ENCODE data around the gene OVOL2.

The OVOL2 gene

DNA sequence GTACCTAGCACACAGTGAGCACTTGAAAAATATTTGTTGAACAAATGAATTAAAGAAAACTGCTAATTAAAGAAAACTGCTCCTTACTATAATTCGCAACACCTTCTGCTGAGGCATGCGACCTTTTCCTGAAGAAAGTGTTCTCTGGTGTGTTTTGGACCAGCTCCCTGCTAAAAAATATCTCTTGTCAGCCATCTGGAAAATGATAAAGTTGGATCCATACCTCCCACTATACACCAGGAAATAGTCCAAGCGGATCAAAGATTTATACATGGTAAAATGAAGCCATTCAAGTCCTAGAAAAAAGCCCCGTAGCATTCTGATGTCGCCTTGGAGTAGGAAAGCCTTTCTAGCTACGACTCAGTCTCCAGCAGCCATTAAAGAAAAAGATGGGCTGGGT, 43.3 kb downstream of the OVOL2 start:
- Histone ChIP-seq H3K27me3 (ENCODE audit: insufficient read depth, low read length) (peaks cover 7% of the 10 kb centered on the region; the same call in 1 of the 2 replicates), H3K4me1 (ENCODE audit: control insufficient read depth, insufficient read depth, low read length, unreplicated experiment) (no peaks in the 10 kb centered on the region), H3K79me2 (ENCODE audit: control insufficient read depth, insufficient read depth, low read length, unreplicated experiment) (no peaks in the 10 kb centered on the region), H3K27ac (ENCODE audit: low read depth, low read length) (no peak overlapping the region), H2AFZ (ENCODE audit: low read length, unreplicated experiment) (no peak overlapping the region), H3K36me3 (ENCODE audit: insufficient read depth, low read length) (no peaks in the 10 kb centered on the region), H3K4me3 (ENCODE audit: low read depth, low read length) (no peak overlapping the region)

DNA sequence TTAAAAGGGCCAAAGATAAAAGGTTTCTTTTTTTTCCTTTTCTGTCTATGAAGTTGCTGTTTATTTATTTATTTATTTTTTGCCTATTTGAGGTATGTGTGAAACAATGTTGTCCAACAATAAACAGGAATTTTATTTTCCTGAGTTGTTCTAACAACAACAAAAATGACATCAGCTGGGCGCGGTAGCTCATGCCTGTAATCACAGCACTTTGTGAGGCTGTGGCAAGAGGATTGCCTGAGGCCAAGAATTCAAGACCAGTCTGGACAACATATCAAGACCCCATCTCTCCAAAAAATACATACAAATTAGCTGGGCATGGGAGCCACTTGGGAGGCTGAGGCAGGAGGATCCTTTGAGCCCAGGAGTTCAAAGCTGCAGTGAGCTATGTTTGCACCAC, 44.8 kb downstream of the OVOL2 start:
- H3K36me3 ChIP-seq (ENCODE audit: insufficient read depth, low read length), result no peaks in the 10 kb centered on the region
- no peaks in the 10 kb centered on the region; the same call in 1 of the 2 replicates for H3K27me3 ChIP-seq (ENCODE audit: insufficient read depth, low read length)
- H3K4me1 ChIP-seq (ENCODE audit: control insufficient read depth, insufficient read depth, low read length, unreplicated experiment), result no peaks in the 10 kb centered on the region
- no peak overlapping the region for H2AFZ ChIP-seq (ENCODE audit: low read length, unreplicated experiment)
- no peak overlapping the region for H3K4me3 ChIP-seq (ENCODE audit: low read depth, low read length)
- H3K27ac ChIP-seq (ENCODE audit: low read depth, low read length), result no peak overlapping the region
- H3K79me2 ChIP-seq (ENCODE audit: control insufficient read depth, insufficient read depth, low read length, unreplicated experiment), result no peaks in the 10 kb centered on the region

DNA sequence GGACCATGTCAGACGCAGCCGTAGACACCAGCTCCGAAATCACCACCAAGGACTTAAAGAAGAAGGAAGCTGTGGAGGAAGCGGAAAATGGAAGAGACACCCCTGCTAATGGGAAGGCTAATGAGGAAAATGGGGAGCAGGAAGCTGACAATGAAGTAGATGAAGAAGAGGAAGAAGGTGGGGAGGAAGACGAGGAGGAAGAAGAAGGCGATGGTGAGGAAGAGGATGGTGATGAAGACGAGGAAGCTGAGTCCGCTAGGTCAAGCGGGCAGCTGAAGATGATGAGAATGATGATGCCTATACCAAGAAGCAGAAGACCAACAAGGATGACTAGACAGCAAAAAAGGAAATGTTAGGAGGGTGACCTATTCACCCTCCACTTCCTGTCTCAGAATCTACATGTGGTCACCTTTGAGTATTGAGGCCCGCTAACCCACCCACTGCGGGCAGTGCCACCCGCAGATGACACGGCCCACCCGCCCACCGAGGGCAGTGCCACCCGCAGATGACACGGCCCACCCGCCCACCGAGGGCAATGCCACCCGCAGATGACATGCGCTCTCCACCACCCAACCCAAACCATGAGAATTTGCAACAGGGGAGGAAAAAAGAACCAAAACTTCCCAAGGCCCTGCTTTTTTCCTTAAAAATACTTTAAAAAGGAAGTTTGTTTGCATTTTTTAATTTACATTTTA, 45.6 kb downstream of the OVOL2 start:
- H3K4me3 ChIP-seq (ENCODE audit: low read depth, low read length), result no peak overlapping the region
- no peak overlapping the region for H2AFZ ChIP-seq (ENCODE audit: low read length, unreplicated experiment)
- H3K36me3 ChIP-seq (ENCODE audit: insufficient read depth, low read length), result no peaks in the 10 kb centered on the region
- no peaks in the 10 kb centered on the region for H3K4me1 ChIP-seq (ENCODE audit: control insufficient read depth, insufficient read depth, low read length, unreplicated experiment)
- H3K27me3 ChIP-seq (ENCODE audit: insufficient read depth, low read length), result no peaks in the 10 kb centered on the region
- no peak overlapping the region for H3K27ac ChIP-seq (ENCODE audit: low read depth, low read length)
- no peaks in the 10 kb centered on the region for H3K79me2 ChIP-seq (ENCODE audit: control insufficient read depth, insufficient read depth, low read length, unreplicated experiment)

DNA sequence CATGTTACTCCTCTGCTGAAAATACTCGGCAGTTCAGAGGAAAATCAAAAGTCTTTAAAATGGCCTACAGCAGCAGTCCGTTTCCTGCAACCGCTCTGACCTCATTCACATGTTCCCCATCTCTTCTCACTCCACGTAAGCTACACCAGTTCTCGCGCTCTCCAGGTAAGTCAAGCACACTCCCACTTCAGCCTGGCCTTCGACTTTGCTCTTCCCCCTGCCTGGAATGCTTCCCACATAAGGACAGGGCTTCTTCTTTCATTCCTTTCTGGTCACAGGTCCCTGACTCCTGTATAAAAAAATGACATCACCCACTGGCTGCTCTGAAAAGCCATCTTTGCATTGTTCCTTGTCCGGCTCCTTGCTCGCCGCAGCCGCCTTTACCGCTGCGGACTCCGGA, 46.2 kb downstream of the OVOL2 start:
- no peak overlapping the region for H3K27ac ChIP-seq (ENCODE audit: low read depth, low read length)
- no peaks in the 10 kb centered on the region for H3K4me1 ChIP-seq (ENCODE audit: control insufficient read depth, insufficient read depth, low read length, unreplicated experiment)
- no peak overlapping the region for H3K4me3 ChIP-seq (ENCODE audit: low read depth, low read length)
- no peaks in the 10 kb centered on the region for H3K79me2 ChIP-seq (ENCODE audit: control insufficient read depth, insufficient read depth, low read length, unreplicated experiment)
- H3K27me3 ChIP-seq (ENCODE audit: insufficient read depth, low read length), result no peaks in the 10 kb centered on the region
- no peak overlapping the region for H2AFZ ChIP-seq (ENCODE audit: low read length, unreplicated experiment)
- no peaks in the 10 kb centered on the region for H3K36me3 ChIP-seq (ENCODE audit: insufficient read depth, low read length)

DNA sequence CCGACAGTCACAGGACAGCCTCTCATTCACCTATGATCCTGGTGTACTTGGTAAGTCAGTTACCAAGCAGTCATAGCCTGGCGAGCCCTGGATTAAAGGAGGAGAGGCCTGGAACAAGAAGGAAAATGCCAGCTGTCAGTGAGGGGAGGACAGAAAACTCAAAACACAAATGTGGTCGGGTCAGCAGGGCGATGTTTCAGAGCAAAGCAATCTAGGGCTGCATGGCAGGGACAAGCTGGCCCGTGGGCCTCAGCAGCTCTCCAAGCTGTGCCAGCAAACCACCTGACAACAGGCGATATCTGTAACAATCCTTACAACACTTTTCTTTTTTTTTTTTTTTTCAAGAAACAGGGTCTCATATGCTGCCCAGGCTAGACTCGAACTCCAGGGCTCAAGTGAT, 48.6 kb downstream of the OVOL2 start:
- H3K4me3 ChIP-seq (ENCODE audit: low read depth, low read length), result no peak overlapping the region
- H3K79me2 ChIP-seq (ENCODE audit: control insufficient read depth, insufficient read depth, low read length, unreplicated experiment), result no peaks in the 10 kb centered on the region
- no peaks in the 10 kb centered on the region for H3K27me3 ChIP-seq (ENCODE audit: insufficient read depth, low read length)
- no peaks in the 10 kb centered on the region for H3K36me3 ChIP-seq (ENCODE audit: insufficient read depth, low read length)
- no peak overlapping the region for H2AFZ ChIP-seq (ENCODE audit: low read length, unreplicated experiment)
- H3K27ac ChIP-seq (ENCODE audit: low read depth, low read length), result no peak overlapping the region
- no peaks in the 10 kb centered on the region for H3K4me1 ChIP-seq (ENCODE audit: control insufficient read depth, insufficient read depth, low read length, unreplicated experiment)

DNA sequence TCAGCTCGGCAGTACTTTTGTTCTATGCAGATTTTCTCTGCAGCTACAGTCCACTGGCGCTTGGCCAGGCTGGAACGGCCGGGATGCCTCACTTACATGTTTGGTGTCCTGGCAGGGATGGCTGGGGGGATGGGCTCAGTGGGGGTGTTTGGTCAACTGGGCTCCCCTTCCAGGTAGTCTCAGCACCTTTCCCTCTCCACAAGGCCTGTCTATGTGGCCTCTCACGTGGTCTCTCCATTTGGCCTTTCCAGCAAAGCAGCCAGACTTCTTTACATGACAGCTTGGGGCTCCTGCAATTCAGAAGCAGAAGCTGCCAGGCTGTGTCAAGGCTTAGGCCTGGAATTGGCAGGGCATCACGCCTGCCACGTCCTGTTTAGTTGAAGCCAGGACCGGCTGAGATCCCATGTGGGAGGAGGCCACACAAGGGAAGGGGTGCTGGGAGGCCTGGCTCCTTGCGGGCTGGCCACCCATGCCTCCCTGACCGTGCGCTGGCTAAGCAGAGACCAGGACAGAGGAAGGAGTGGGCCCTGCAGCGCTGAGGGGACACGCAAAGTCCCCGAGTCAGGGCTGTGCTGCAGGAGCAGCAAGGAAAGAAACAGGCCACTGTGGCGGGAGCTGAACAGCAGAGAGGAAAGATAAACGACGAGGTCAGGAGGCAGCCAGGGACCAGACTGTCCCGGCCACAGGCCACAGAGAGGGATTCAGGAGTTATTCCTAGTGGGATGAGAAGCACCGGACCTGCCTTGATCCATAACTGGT, 50.0 kb downstream of the OVOL2 start:
- H3K79me2 ChIP-seq (ENCODE audit: control insufficient read depth, insufficient read depth, low read length, unreplicated experiment), result no peaks in the 10 kb centered on the region
- H3K4me1 ChIP-seq (ENCODE audit: control insufficient read depth, insufficient read depth, low read length, unreplicated experiment), result no peaks in the 10 kb centered on the region
- H2AFZ ChIP-seq (ENCODE audit: low read length, unreplicated experiment), result no peak overlapping the region
- no peaks in the 10 kb centered on the region for H3K36me3 ChIP-seq (ENCODE audit: insufficient read depth, low read length)
- H3K27ac ChIP-seq (ENCODE audit: low read depth, low read length), result no peak overlapping the region
- no peak overlapping the region for H3K4me3 ChIP-seq (ENCODE audit: low read depth, low read length)
- no peaks in the 10 kb centered on the region for H3K27me3 ChIP-seq (ENCODE audit: insufficient read depth, low read length)

DNA sequence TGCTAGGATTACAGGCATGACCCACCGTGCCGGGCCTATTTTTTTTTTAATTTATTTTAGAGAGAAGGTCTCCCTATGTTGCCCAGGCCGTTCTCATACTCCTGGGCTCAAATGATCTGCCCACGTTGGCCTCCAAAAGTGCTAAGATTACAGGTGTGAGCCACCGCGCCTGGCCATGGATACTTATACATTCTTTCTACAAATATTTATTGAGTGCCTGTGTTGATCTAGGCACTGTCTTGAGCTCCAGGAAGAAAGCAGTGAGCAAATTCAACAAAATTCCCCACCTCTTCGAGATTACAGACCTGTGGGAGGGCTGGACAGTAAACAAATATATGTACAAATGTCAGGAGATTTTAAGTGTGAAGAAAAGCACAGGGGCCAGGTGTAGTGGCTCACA, 51.0 kb downstream of the OVOL2 start:
- Histone ChIP-seq H3K27me3 (ENCODE audit: insufficient read depth, low read length) (no peaks in the 10 kb centered on the region), H3K27ac (ENCODE audit: low read depth, low read length) (no peak overlapping the region), H2AFZ (ENCODE audit: low read length, unreplicated experiment) (no peak overlapping the region), H3K79me2 (ENCODE audit: control insufficient read depth, insufficient read depth, low read length, unreplicated experiment) (no peaks in the 10 kb centered on the region), H3K36me3 (ENCODE audit: insufficient read depth, low read length) (no peaks in the 10 kb centered on the region), H3K4me3 (ENCODE audit: low read depth, low read length) (no peak overlapping the region), H3K4me1 (ENCODE audit: control insufficient read depth, insufficient read depth, low read length, unreplicated experiment) (peaks cover 2% of the 10 kb centered on the region)

DNA sequence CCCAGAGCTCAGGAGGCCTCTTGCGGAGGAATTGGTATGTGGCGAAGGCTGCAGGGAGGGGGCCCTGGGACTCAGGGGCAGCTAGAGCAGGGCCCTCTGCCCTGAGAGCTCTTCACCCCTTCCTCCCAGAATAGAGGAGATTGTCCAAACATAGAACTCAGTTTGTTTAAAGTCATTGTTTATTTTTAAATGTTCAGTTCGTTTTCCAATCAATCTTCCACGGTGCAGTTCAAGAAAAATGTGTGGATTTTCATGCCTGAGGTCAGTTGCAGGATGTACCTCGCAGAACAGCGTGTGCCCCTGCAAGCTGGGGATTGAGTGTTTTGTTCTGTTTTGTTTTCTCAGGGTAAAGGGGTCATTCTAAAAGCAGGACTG, 51.7 kb downstream of the OVOL2 start:
- H3K27me3 ChIP-seq (ENCODE audit: insufficient read depth, low read length), result no peaks in the 10 kb centered on the region
- no peaks in the 10 kb centered on the region for H3K36me3 ChIP-seq (ENCODE audit: insufficient read depth, low read length)
- no peak overlapping the region for H3K4me3 ChIP-seq (ENCODE audit: low read depth, low read length)
- H3K4me1 ChIP-seq (ENCODE audit: control insufficient read depth, insufficient read depth, low read length, unreplicated experiment), result peaks cover 4% of the 10 kb centered on the region
- H2AFZ ChIP-seq (ENCODE audit: low read length, unreplicated experiment), result no peak overlapping the region
- H3K27ac ChIP-seq (ENCODE audit: low read depth, low read length), result no peak overlapping the region
- H3K79me2 ChIP-seq (ENCODE audit: control insufficient read depth, insufficient read depth, low read length, unreplicated experiment), result no peaks in the 10 kb centered on the region

DNA sequence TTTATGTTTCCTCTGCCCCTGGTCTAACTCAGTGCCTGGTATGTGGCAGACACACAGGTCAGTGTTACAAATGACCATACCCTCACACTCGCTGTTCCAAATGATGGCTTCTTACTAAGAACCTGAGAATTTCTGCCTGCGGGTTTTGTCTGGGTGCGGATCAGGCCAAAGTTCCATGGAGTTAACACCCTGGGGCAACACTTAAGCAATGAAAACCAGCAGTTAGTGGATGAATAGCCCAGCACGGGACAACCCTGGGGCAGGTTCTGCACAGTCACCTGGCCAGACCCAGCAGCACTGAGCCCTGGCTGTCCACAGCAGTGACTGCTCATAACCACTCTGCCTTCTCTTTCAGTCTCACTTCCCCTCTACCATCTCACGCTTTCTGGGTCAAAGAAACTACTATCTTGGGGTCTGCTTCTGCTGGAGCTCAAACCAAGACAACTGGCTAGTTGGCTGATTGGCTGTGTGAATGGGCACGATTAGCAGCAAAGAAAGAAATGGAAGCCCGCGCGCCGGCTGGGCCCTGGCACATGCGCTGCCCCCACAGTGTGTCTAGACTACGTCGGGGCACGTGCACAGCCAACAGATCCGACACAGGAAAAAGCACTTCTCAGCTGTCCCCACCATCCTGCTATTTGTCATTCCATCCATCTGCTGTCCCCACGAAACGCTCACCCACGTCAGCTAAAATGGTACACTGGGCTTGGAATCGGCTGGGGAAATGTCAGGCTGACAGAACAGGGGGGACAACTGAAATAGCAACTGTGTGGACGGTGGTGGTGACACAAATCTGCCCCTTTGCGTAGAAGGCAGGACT, 52.3 kb downstream of the OVOL2 start:
- Histone ChIP-seq H3K4me3 (ENCODE audit: low read depth, low read length) (no peak overlapping the region), H3K79me2 (ENCODE audit: control insufficient read depth, insufficient read depth, low read length, unreplicated experiment) (no peaks in the 10 kb centered on the region), H2AFZ (ENCODE audit: low read length, unreplicated experiment) (no peak overlapping the region), H3K27ac (ENCODE audit: low read depth, low read length) (no peak overlapping the region), H3K4me1 (ENCODE audit: control insufficient read depth, insufficient read depth, low read length, unreplicated experiment) (peaks cover 4% of the 10 kb centered on the region), H3K27me3 (ENCODE audit: insufficient read depth, low read length) (no peaks in the 10 kb centered on the region), H3K36me3 (ENCODE audit: insufficient read depth, low read length) (no peaks in the 10 kb centered on the region)

DNA sequence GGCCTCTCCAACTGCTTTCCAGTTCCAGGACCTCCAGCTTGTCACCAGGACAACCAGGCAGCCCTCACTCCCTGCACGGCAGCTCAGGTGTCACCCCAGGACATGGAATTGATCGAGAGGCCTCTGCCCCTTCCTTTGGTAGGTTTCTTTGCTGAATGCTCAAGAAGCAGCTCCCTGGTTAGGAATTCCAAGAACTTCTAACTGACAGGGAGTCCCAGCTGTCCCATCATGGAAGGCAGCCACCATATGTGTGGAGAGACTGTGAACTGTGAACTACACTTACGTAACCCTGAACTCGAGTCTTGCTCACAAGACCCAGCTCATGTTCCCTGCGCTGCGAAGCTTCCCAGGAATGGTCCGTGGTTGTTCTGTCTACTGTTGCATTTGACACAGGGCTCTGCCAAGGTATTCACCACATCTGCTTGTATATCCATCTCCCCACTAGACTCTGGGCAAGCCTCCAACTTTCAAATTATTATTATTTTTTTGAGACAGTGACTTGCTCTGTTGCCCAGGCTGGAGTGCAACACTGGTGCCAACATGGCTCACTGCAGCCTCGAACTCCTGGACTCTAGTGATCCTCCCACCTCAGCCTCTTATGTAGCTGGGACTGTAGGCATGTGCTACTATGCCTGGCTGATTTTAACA, 53.2 kb downstream of the OVOL2 start:
- no peak overlapping the region for H2AFZ ChIP-seq (ENCODE audit: low read length, unreplicated experiment)
- no peaks in the 10 kb centered on the region for H3K36me3 ChIP-seq (ENCODE audit: insufficient read depth, low read length)
- H3K79me2 ChIP-seq (ENCODE audit: control insufficient read depth, insufficient read depth, low read length, unreplicated experiment), result no peaks in the 10 kb centered on the region
- no peaks in the 10 kb centered on the region for H3K27me3 ChIP-seq (ENCODE audit: insufficient read depth, low read length)
- no peak overlapping the region for H3K4me3 ChIP-seq (ENCODE audit: low read depth, low read length)
- peaks cover 4% of the 10 kb centered on the region for H3K4me1 ChIP-seq (ENCODE audit: control insufficient read depth, insufficient read depth, low read length, unreplicated experiment)
- no peak overlapping the region for H3K27ac ChIP-seq (ENCODE audit: low read depth, low read length)

Data from ACC112 (cell line).